Adrenal gland (tissue), 12 donors: ENCODE results near the gene LMNB1. TPM values are rescaled to one million over a fixed set of nuclear protein-coding genes. Genes with fewer than 3 reads are reported as not detected.
A peak's percentile ranks its signal among the peaks of the same experiment; 100 is the strongest.

ENCODE experiments used
- DNase-seq, 7 donors: peaks; one replicate each; pipeline ENCODE4 v3.0.0-alpha.2; 2019 to 2020
- H3K27ac ChIP-seq, 5 donors: fragments of 200-600 bp; sonication (generic) in 4 of 5; 1 replicate in 3 of 5; 2 replicates in 2 of 5; pipeline versions ENCODE4 v1.5.1 to v1.8.0; 2016 to 2020; ENCODE audit warnings: mild to moderate bottlenecking in 1 of 5
- H3K27me3 ChIP-seq: fragments of 200-600 bp; 2 replicates; pipeline ENCODE4 v1.8.0; 2021
- H3K36me3 ChIP-seq, 2 donors: fragments of 200-600 bp; replicated peaks in 1 of 2; 1 replicate in 1 of 2; 2 replicates in 1 of 2; pipeline versions ENCODE4 v1.5.1 to v1.8.0; 2018 to 2022
- H3K4me1 ChIP-seq, 2 donors: fragments of 200-600 bp; replicated peaks in 1 of 2; 1 replicate in 1 of 2; 2 replicates in 1 of 2; pipeline versions ENCODE4 v1.5.1 to v1.8.0; 2018 to 2021
- H3K4me3 ChIP-seq, 4 donors: fragments of 200-600 bp; sonication (generic) in 3 of 4; one replicate each; pipeline ENCODE4 v1.5.1; 2016 to 2018
- H3K9me3 ChIP-seq, 3 donors: fragments of 200-600 bp; sonication (generic) in 1 of 3; replicated peaks in 1 of 3; 1 replicate in 2 of 3; 2 replicates in 1 of 3; pipeline versions ENCODE4 v1.5.1 to v1.8.0; 2016 to 2021
- POLR2A ChIP-seq, 2 donors: fragments of 450-650 bp; IDR thresholded peaks; one replicate each; pipeline ENCODE4 v1.6.1; 2017; ENCODE audit warnings: antibody characterized with exemption in 2 of 2, mild to moderate bottlenecking in 2 of 2, moderate library complexity in 1 of 2
- WGBS, 4 donors: extraction: QIAGEN DNeasy Blood & Tissue Kit in 2 of 4; methylation state at CpG; one replicate each; pipeline versions ENCODE4 v1.1.5 to v1.1.7; 2013 to 2017; 5-methylcytosine and 5-hydroxymethylcytosine counted together
- intact Hi-C, 2 donors: fragments of 100-400 bp; cut with DNase I; formaldehyde crosslinking; loops; one replicate each; pipeline versions ENCODE4 v1.14.1 to v1.15.0; 2022 to 2023
- polyA plus RNA-seq, 3 donors: library from polyadenylated mRNA; stranded (reverse); fragments of 200-250 nt in 2 of 3; fragments of 350-450 nt in 1 of 3; fragmentation: Illumina TruSeq in 1 of 3; extraction: RNeasy Lipid Tissue Mini Kit (QIAGEN cat#74804) in 1 of 3; gene quantifications; one replicate each; pipeline ENCODE4 v1.2.3, GENCODE V29; 2013 to 2014
- total RNA-seq, 9 donors: library from RNA; depleted of rRNA in 4 of 9; stranded (reverse); fragments of >200 nt in 4 of 9; fragments of 120-200 nt in 1 of 9; fragmentation: NEBNext Ultra II Directional in 1 of 9; extraction: Animal tissue kit (Norgen Biotek cat#: 25700) in 1 of 9; gene quantifications; one replicate each; pipeline versions ENCODE4 v1.1.0 to v1.2.4, GENCODE V29; 2013 to 2023
- TF ChIP-seq, protein P1 (sequence below), 6 experiments: fragments of 450-650 bp in 4 of 6; fragments of 200-600 bp in 2 of 6; sonication (generic) in 1 of 6; IDR thresholded peaks; 1 replicate in 5 of 6; 2 replicates in 1 of 6; pipeline versions ENCODE4 v1.5.1 to v1.8.0; 2016 to 2021; ENCODE audit warnings: antibody characterized with exemption in 6 of 6, mild to moderate bottlenecking in 2 of 6, moderate library complexity in 1 of 6
- donor health status: healthy with polysubstance abuse.
- donor health status: Bipolar disorder and iron deficiency.
- donor health status: DM: yes; HTN: yes; CAD: no.
- donor health status: DM: no; HTN: no; CAD: no.
- donor health status: DM: no; HTN: no; CAD: no.
- donor health status: DM: yes; HTN: yes; CAD: no.

Gene LMNB1
- total and polyA plus RNA-seq, 12 donors, result 0.97 to 25.0 (median 5.7) TPM

DNA sequence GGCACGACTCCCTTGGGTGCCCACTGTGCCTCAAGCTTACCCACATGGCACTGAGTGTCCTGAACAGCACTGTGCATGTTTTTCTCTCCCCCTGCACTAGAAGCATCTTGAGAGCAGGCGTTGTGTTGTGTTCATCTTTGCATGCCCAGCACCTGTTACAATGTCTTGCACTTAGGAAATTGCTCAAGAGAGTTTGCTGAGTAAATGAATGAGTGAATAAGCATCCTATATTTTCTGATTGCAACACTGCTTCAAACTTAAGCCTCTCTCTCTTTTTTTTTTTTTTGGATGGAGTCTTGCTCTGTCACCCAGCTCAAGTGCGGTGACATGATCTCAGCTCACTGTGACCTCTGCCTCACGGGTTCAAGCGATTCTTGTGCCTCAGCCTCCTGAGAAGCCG lies 94.5 kb downstream of the LMNB1 start:
- 92 to 97% (median 95%) methylated on average over 6 of the region's 6 CpGs for WGBS, 4 donors
- Histone ChIP-seq H3K4me3 (no peak overlapping the region), H3K27ac (no peak overlapping the region), H3K27me3 (no peaks in the 10 kb centered on the region), H3K9me3 (no peaks in the 10 kb centered on the region), H3K36me3 (no peaks in the 10 kb centered on the region), H3K4me1 (no peaks in the 10 kb centered on the region)
- TF ChIP-seq POLR2A (IDR thresholded peaks at IDR 0.05), result no peak
- TF ChIP-seq, protein P1, sequence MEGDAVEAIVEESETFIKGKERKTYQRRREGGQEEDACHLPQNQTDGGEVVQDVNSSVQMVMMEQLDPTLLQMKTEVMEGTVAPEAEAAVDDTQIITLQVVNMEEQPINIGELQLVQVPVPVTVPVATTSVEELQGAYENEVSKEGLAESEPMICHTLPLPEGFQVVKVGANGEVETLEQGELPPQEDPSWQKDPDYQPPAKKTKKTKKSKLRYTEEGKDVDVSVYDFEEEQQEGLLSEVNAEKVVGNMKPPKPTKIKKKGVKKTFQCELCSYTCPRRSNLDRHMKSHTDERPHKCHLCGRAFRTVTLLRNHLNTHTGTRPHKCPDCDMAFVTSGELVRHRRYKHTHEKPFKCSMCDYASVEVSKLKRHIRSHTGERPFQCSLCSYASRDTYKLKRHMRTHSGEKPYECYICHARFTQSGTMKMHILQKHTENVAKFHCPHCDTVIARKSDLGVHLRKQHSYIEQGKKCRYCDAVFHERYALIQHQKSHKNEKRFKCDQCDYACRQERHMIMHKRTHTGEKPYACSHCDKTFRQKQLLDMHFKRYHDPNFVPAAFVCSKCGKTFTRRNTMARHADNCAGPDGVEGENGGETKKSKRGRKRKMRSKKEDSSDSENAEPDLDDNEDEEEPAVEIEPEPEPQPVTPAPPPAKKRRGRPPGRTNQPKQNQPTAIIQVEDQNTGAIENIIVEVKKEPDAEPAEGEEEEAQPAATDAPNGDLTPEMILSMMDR (IDR thresholded peaks at IDR 0.05), result no peak
- intact Hi-C loops, result no loop called here
- no peak for DNase-seq

DNA sequence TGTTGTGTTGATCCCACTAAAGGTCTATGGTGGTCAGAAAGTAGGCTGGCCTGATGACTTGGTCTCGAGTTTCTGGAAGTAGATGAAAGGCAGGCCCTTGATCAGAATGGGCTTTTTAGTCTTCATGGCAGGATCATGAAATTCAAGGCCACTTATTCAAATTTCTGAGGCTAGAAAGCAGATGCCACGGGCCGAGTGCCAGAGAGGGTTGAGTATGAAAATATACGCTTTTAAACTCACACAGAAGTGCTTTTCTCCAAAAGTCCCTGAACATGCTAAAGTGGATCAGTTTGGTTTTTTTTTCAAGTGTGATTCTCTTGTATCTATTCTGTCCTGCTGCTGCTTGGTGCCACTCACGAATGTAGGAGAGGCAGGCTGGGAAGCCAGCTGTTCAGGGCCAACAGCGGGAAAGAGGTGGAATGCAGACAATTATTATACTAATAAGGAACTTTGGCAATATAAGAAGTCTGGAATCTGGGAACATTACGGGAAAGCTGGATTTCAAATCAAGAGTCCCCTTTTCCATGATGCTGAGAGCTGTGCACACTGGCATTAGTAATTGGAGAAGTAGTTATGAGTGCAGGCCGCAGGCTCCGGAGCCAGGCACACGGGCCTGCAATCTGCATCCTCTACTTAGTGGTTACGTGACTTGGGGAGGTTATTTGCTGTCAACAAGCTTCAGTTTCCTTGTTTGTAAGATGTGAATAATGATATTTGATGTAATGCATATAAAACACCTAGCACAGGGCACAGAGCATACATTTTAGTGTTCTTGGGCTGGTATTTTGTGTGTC lies 95.8 kb downstream of the LMNB1 start:
- TF ChIP-seq POLR2A (IDR thresholded peaks at IDR 0.05), result no peak
- TF ChIP-seq, protein P1 (IDR thresholded peaks at IDR 0.05), result no peak
- no peaks in the 10 kb centered on the region for H3K36me3 ChIP-seq
- no peaks in the 10 kb centered on the region for H3K4me1 ChIP-seq
- 70 to 77% (median 73%) methylated on average over 11 of the region's 11 CpGs for WGBS, 4 donors
- no peak overlapping the region for H3K4me3 ChIP-seq
- H3K27me3 ChIP-seq, result no peaks in the 10 kb centered on the region
- no peak overlapping the region for H3K27ac ChIP-seq
- DNase-seq, result peak in 2 of 7 donors; percentile 42 to 52
- H3K9me3 ChIP-seq, result no peaks in the 10 kb centered on the region
- intact Hi-C loops, result no loop called here

DNA sequence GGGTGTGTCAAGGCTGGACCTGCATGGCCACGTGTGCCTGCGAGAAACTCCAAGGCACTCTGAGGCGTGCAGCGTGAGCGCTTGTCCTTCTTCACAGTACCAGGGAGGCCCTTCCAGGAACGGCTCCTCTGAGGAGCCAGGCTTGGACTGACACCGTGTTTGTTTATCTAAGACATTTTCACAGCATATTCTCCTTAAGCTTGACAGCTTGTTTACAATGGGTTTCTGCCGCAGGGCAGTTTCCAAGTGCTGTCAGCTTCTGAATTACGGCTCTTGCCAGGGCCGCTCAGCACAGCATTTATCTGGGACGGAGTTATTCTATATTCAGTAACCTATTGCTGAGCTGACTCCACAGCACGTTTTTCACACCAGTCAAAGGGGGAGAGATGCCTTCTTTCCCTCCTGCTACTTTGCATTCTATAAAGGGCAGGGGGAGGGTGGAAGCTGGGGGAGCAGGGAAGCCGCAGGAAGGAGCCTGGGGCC lies 98.4 kb downstream of the LMNB1 start:
- Histone ChIP-seq H3K9me3 (no peaks in the 10 kb centered on the region), H3K4me3 (no peak overlapping the region), H3K4me1 (no peaks in the 10 kb centered on the region), H3K27ac (no peak overlapping the region), H3K27me3 (no peaks in the 10 kb centered on the region), H3K36me3 (no peaks in the 10 kb centered on the region)
- no peak for DNase-seq
- TF ChIP-seq, protein P1 (IDR thresholded peaks at IDR 0.05), result no peak
- no peak for TF ChIP-seq POLR2A (IDR thresholded peaks at IDR 0.05)
- intact Hi-C loops, result no loop called here
- 51 to 89% (median 72%) methylated on average over 10 to 13 of the region's 13 CpGs for WGBS, 4 donors

DNA sequence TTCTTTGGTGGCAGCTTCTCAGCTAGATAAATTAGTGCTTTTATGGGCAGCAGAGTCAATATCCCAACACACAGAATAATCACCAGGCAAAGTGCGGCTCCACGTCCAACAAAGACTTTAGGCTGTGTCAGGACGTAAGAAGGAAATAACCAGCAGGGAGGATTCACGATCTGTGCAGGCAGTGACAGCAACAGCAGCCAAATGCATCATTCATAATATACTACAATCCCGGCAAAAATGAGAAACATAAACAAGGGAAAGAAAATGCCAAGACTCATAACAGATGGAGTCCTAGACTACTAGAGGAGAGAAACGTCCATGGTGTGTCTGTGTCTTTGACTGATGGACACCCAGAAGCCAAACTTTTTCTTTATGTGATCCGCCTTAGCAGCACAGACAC lies 100.7 kb downstream of the LMNB1 start:
- Histone ChIP-seq H3K27me3 (no peaks in the 10 kb centered on the region), H3K27ac (no peak overlapping the region), H3K4me3 (no peak overlapping the region), H3K36me3 (no peaks in the 10 kb centered on the region), H3K9me3 (no peaks in the 10 kb centered on the region), H3K4me1 (no peaks in the 10 kb centered on the region)
- DNase-seq, result no peak
- WGBS, 4 donors, result 80 to 83% (median 82%) methylated on average over 7 of the region's 7 CpGs
- no peak for TF ChIP-seq POLR2A (IDR thresholded peaks at IDR 0.05)
- TF ChIP-seq, protein P1 (IDR thresholded peaks at IDR 0.05), result no peak
- intact Hi-C loops, result no loop called here
